ENCODE measurements around the gene CARS1.
"Not testable (repeated sequence)": the region's sequence is repeated elsewhere in the genome, so short reads cannot be mapped to it uniquely, and the experiment has no call there.

CARS1 gene

GRCh38 chr11:3089236-3090061 is 32.2 kb upstream of the CARS1 start:
- DNase-seq = no peak

- DNase-seq = no peak
Measured at GRCh38 chr11:3088806-3089205, 31.6 kb upstream of the CARS1 start.

GRCh38 chr11:3087821-3088800 is 30.9 kb upstream of the CARS1 start:
- DNase-seq = peak; percentile 66

- no peak for DNase-seq
Measured at GRCh38 chr11:3087373-3087772, 30.1 kb upstream of the CARS1 start.

GRCh38 chr11:3086671-3087150 is 29.5 kb upstream of the CARS1 start:
- no peak for DNase-seq

GRCh38 chr11:3086114-3086513 is 28.9 kb upstream of the CARS1 start:
- no peak for DNase-seq

- no peak for DNase-seq
Measured at GRCh38 chr11:3085052-3085451, 27.8 kb upstream of the CARS1 start.

GRCh38 chr11:3083321-3083720 is 26.1 kb upstream of the CARS1 start:
- no peak for DNase-seq

GRCh38 chr11:3081386-3081751 is 24.1 kb upstream of the CARS1 start:
- no peak for DNase-seq

GRCh38 chr11:3080733-3081385 is 23.6 kb upstream of the CARS1 start:
- no peak for DNase-seq

- peak; percentile 29 for DNase-seq
Measured at GRCh38 chr11:3080104-3080503, 22.9 kb upstream of the CARS1 start.

- no peak for DNase-seq
Measured at GRCh38 chr11:3077846-3078440, 20.7 kb upstream of the CARS1 start.

GRCh38 chr11:3077189-3077836 is 20.1 kb upstream of the CARS1 start:
- DNase-seq = no peak

- DNase-seq = no peak
Measured at GRCh38 chr11:3074912-3075589, 17.8 kb upstream of the CARS1 start.

- no peak for DNase-seq
Measured at GRCh38 chr11:3073029-3073435, 15.8 kb upstream of the CARS1 start.

GRCh38 chr11:3069425-3069824 is 12.2 kb upstream of the CARS1 start:
- no peak for DNase-seq

- not testable (repeated sequence) for DNase-seq
Measured at GRCh38 chr11:3066308-3066707, 9.1 kb upstream of the CARS1 start.

- DNase-seq = not testable (repeated sequence)
Measured at GRCh38 chr11:3064709-3065108, 7.5 kb upstream of the CARS1 start.

GRCh38 chr11:3063876-3064275 is 6.7 kb upstream of the CARS1 start:
- DNase-seq = peak; percentile 66

GRCh38 chr11:3063432-3063831 is 6.2 kb upstream of the CARS1 start:
- not testable (repeated sequence) for DNase-seq

GRCh38 chr11:3060436-3061025 is 3.3 kb upstream of the CARS1 start:
- no peak for DNase-seq
